ENCODE measurements around the gene COG5.

DNA sequence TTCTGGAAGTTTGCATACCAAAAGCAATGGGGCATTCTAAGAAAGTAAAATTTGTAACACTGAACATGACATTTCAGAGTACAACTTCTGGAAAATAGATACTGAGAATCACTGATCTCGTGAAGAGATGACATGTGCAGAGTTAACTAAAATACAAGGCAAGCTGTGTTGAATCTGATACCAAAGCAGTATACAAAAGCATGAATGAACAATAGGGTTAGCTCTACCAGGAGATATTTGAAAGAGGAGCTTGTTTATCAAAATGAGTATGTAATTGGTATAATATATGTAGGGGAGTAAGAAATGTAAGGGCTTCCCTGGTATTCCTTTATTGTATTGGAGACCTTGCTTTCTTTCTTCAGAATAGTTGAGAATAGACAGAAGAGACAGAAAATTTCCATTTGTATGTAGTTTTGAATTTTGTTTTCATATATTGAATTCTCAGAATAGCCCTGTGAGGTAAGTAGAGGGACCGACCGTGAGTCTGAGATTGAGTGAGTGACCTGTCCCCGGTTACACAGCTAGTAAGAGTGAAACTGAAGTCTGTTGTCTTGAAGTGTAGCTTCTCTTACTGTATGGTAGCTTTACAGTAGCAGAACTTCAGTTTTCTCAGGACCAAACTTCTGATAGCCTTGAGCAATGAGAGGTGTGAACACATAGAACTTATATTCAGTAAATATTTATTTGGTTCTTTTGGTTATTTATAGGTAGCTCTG, 389.9 kb downstream of the COG5 start:
- no peak for TF ChIP-seq POLR2A (conservative IDR thresholded peaks at IDR 0.05)
- TF ChIP-seq NUFIP1 (IDR thresholded peaks at IDR 0.05; ENCODE audit: partially characterized antibody): no peak
- TF ChIP-seq TEAD4 (IDR thresholded peaks at IDR 0.05; ENCODE audit: low read length): no peak
- TF ChIP-seq TEAD4 (CRISPR knock-in tag; IDR thresholded peaks at IDR 0.05; ENCODE audit: borderline replicate concordance): no peak
- TF ChIP-seq, protein P1, sequence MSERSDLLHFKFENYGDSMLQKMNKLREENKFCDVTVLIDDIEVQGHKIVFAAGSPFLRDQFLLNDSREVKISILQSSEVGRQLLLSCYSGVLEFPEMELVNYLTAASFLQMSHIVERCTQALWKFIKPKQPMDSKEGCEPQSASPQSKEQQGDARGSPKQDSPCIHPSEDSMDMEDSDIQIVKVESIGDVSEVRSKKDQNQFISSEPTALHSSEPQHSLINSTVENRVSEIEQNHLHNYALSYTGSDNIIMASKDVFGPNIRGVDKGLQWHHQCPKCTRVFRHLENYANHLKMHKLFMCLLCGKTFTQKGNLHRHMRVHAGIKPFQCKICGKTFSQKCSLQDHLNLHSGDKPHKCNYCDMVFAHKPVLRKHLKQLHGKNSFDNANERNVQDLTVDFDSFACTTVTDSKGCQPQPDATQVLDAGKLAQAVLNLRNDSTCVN (CRISPR knock-in tag; IDR thresholded peaks at IDR 0.05): no peak
- no peak for TF ChIP-seq ZNF785 (CRISPR knock-in tag; IDR thresholded peaks at IDR 0.05)
- TF ChIP-seq, protein P2, sequence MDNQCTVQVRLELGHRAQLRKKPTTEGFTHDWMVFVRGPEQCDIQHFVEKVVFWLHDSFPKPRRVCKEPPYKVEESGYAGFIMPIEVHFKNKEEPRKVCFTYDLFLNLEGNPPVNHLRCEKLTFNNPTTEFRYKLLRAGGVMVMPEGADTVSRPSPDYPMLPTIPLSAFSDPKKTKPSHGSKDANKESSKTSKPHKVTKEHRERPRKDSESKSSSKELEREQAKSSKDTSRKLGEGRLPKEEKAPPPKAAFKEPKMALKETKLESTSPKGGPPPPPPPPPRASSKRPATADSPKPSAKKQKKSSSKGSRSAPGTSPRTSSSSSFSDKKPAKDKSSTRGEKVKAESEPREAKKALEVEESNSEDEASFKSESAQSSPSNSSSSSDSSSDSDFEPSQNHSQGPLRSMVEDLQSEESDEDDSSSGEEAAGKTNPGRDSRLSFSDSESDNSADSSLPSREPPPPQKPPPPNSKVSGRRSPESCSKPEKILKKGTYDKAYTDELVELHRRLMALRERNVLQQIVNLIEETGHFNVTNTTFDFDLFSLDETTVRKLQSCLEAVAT (IDR thresholded peaks at IDR 0.05): no peak
